Trophoblast cell (in vitro differentiated cells and primary cell): ENCODE data around the gene F10.

ENCODE experiments used
- DNase-seq, 2 donors: peaks; one replicate each; pipeline ENCODE4 v3.0.0-alpha.2; 2016
- H2AFZ ChIP-seq: 2 replicates; pipeline ENCODE4 v1.6.1; 2013; ENCODE audit warnings: low read length, moderate library complexity, mild to moderate bottlenecking; ENCODE audit not compliant: insufficient read depth, poor library complexity
- H2AK5ac ChIP-seq: 2 replicates; pipeline ENCODE4 v1.6.1; 2013; ENCODE audit warnings: mild to moderate bottlenecking, low read length
- H2BK120ac ChIP-seq: 2 replicates; pipeline ENCODE4 v1.6.1; 2013; ENCODE audit warnings: low read length, mild to moderate bottlenecking, moderate library complexity; ENCODE audit not compliant: insufficient read depth, poor library complexity
- H2BK12ac ChIP-seq: 2 replicates; pipeline ENCODE4 v1.6.1; 2013; ENCODE audit warnings: mild to moderate bottlenecking, low read length, moderate library complexity
- H2BK5ac ChIP-seq: 2 replicates; pipeline ENCODE4 v1.6.1; 2013; ENCODE audit warnings: low read length, low read depth, moderate library complexity, mild to moderate bottlenecking; ENCODE audit not compliant: poor library complexity
- H3K14ac ChIP-seq: 2 replicates; pipeline ENCODE4 v1.6.1; 2013; ENCODE audit warnings: mild to moderate bottlenecking, low read length
- H3K18ac ChIP-seq: 2 replicates; pipeline ENCODE4 v1.6.1; 2013; ENCODE audit warnings: mild to moderate bottlenecking, low read length
- H3K23ac ChIP-seq: 2 replicates; pipeline ENCODE4 v1.6.1; 2013; ENCODE audit warnings: low read length
- H3K27ac ChIP-seq: 2 replicates; pipeline ENCODE4 v1.5.1; 2013; ENCODE audit warnings: low read depth, mild to moderate bottlenecking, inconsistent platforms, low read length, moderate library complexity
- H3K27me3 ChIP-seq: 2 replicates; pipeline ENCODE4 v1.6.1; 2013; ENCODE audit warnings: inconsistent platforms, mild to moderate bottlenecking, low read length, moderate library complexity; ENCODE audit not compliant: insufficient read depth
- H3K36me3 ChIP-seq, 2 experiments: 1 replicate in 1 of 2; 2 replicates in 1 of 2; pipeline ENCODE4 v1.6.1; 2013; ENCODE audit warnings: low read length in 2 of 2, mild to moderate bottlenecking in 2 of 2, moderate library complexity in 1 of 2; ENCODE audit not compliant: insufficient read depth in 2 of 2, control insufficient read depth in 1 of 2
- H3K4ac ChIP-seq: 2 replicates; pipeline ENCODE4 v1.6.1; 2013; ENCODE audit warnings: low read depth, mild to moderate bottlenecking, low read length, moderate library complexity
- H3K4me1 ChIP-seq, 2 experiments: 1 replicate in 1 of 2; 2 replicates in 1 of 2; pipeline ENCODE4 v1.6.1; 2013; ENCODE audit warnings: low read length in 2 of 2, mild to moderate bottlenecking in 2 of 2, moderate library complexity in 1 of 2; ENCODE audit not compliant: insufficient read depth in 2 of 2, control insufficient read depth in 1 of 2
- H3K4me2 ChIP-seq: 2 replicates; pipeline ENCODE4 v1.6.1; 2013; ENCODE audit warnings: inconsistent platforms, mild to moderate bottlenecking, low read length, moderate library complexity
- H3K4me3 ChIP-seq: 2 replicates; pipeline ENCODE4 v1.5.1; 2013; ENCODE audit warnings: mild to moderate bottlenecking, low read depth, low read length, inconsistent platforms
- H3K79me1 ChIP-seq: one replicate; pipeline ENCODE4 v1.6.1; 2013; ENCODE audit warnings: low read length
- H3K79me2 ChIP-seq: 2 replicates; pipeline ENCODE4 v1.6.1; 2013; ENCODE audit warnings: low read length, mild to moderate bottlenecking; ENCODE audit not compliant: control insufficient read depth, insufficient read depth, poor library complexity
- H3K9ac ChIP-seq: 2 replicates; pipeline ENCODE4 v1.6.1; 2013; ENCODE audit warnings: mild to moderate bottlenecking, low read length
- H3K9me3 ChIP-seq: 2 replicates; pipeline ENCODE4 v1.6.1; 2013; ENCODE audit warnings: low read depth, mild to moderate bottlenecking, control low read depth, inconsistent platforms, low read length; ENCODE audit not compliant: insufficient read depth
- H4K12ac ChIP-seq: 2 replicates; pipeline ENCODE4 v1.6.1; 2013; ENCODE audit warnings: low read depth, mild to moderate bottlenecking, low read length, moderate library complexity
- H4K8ac ChIP-seq: 2 replicates; pipeline ENCODE4 v1.6.1; 2013; ENCODE audit warnings: low read depth, mild to moderate bottlenecking, low read length, moderate library complexity
- H4K91ac ChIP-seq: one replicate; pipeline ENCODE4 v1.6.1; 2013; ENCODE audit warnings: low read depth, mild to moderate bottlenecking, low read length, moderate library complexity
- WGBS: extraction: QIAGEN DNeasy Blood & Tissue Kit; methylation state at CpG from one replicate; pipeline ENCODE4 v1.1.7; 2013; ENCODE audit warnings: missing lambda C conversion rate; ENCODE audit not compliant: insufficient read length, insufficient coverage; ENCODE audit errors: extremely low coverage; 5-methylcytosine and 5-hydroxymethylcytosine counted together

F10 gene

GRCh38 chr13:113169277-113170272 lies 47.0 kb downstream of the F10 start:
- Histone ChIP-seq H3K27me3 (no peaks in the 10 kb centered on the region), H4K12ac (no peak overlapping the region), H3K14ac (no peak overlapping the region), H3K23ac (no peak overlapping the region), H2AFZ (no peak overlapping the region), H3K4me1 (no peaks in the 10 kb centered on the region), H3K79me1 (no peaks in the 10 kb centered on the region), H3K9ac (no peak overlapping the region), H3K4me2 (no peak overlapping the region), H2BK12ac (no peak overlapping the region), H3K79me2 (no peaks in the 10 kb centered on the region), H3K4me3 (no peak overlapping the region), H3K9me3 (peaks cover 3% of the 10 kb centered on the region), H4K8ac (no peak overlapping the region), H3K18ac (no peak overlapping the region), H2AK5ac (no peak overlapping the region), H2BK120ac (no peak overlapping the region), H3K36me3 (peaks cover 22 to 26% of the 10 kb centered on the region in 2 experiments), H3K27ac (no peak overlapping the region), H3K4ac (no peak overlapping the region), H2BK5ac (no peak overlapping the region), H4K91ac (no peak overlapping the region)
- no peak for DNase-seq
- WGBS = no CpG with 5 or more reads among the region's 13 CpGs

- Histone ChIP-seq H4K8ac (no peak overlapping the region), H3K79me1 (no peaks in the 10 kb centered on the region), H3K4me1 (no peaks in the 10 kb centered on the region), H3K79me2 (no peaks in the 10 kb centered on the region), H3K36me3 (peaks cover 31 to 32% of the 10 kb centered on the region in 2 experiments), H2BK120ac (no peak overlapping the region), H3K27ac (no peak overlapping the region), H2AK5ac (no peak overlapping the region), H2BK12ac (no peak overlapping the region), H3K4me3 (no peak overlapping the region), H3K23ac (no peak overlapping the region), H2BK5ac (no peak overlapping the region), H3K4ac (no peak overlapping the region), H4K91ac (no peak overlapping the region), H3K14ac (no peak overlapping the region), H3K4me2 (no peak overlapping the region), H2AFZ (no peak overlapping the region), H3K9ac (no peak overlapping the region), H4K12ac (no peak overlapping the region), H3K9me3 (peaks cover 3% of the 10 kb centered on the region), H3K27me3 (no peaks in the 10 kb centered on the region), H3K18ac (no peak overlapping the region)
- no CpG with 5 or more reads among the region's 5 CpGs for WGBS
- DNase-seq = no peak
Measured at GRCh38 chr13:113170511-113170910, 47.9 kb downstream of the F10 start.

GRCh38 chr13:113171250-113172125 lies 48.9 kb downstream of the F10 start:
- no peak overlapping the region for H2AFZ ChIP-seq
- H3K9me3 ChIP-seq = peaks cover 3% of the 10 kb centered on the region
- H3K4me3 ChIP-seq = no peak overlapping the region
- no peak overlapping the region for H2BK5ac ChIP-seq
- H3K23ac ChIP-seq = no peak overlapping the region
- no CpG with 5 or more reads among the region's 34 CpGs for WGBS
- no peak overlapping the region for H4K8ac ChIP-seq
- H3K79me2 ChIP-seq = no peaks in the 10 kb centered on the region
- H2BK120ac ChIP-seq = no peak overlapping the region
- no peak overlapping the region for H3K18ac ChIP-seq
- no peak overlapping the region for H2AK5ac ChIP-seq
- no peak overlapping the region for H3K9ac ChIP-seq
- no peak for DNase-seq
- no peak overlapping the region for H4K91ac ChIP-seq
- no peaks in the 10 kb centered on the region for H3K27me3 ChIP-seq
- H3K4me1 ChIP-seq = no peaks in the 10 kb centered on the region
- H3K27ac ChIP-seq = no peak overlapping the region
- no peak overlapping the region for H4K12ac ChIP-seq
- no peak overlapping the region for H3K4ac ChIP-seq
- H3K4me2 ChIP-seq = no peak overlapping the region
- no peak overlapping the region for H3K14ac ChIP-seq
- H3K36me3 ChIP-seq = peaks cover 35% of the 10 kb centered on the region in 2 experiments
- no peak overlapping the region for H2BK12ac ChIP-seq
- no peaks in the 10 kb centered on the region for H3K79me1 ChIP-seq

- Histone ChIP-seq H3K4me3 (no peak overlapping the region), H3K9me3 (peaks cover 3% of the 10 kb centered on the region), H3K14ac (no peak overlapping the region), H3K79me2 (no peaks in the 10 kb centered on the region), H3K4ac (no peak overlapping the region), H4K12ac (no peak overlapping the region), H3K27ac (no peak overlapping the region), H4K8ac (no peak overlapping the region), H3K36me3 (peaks cover 38 to 39% of the 10 kb centered on the region in 2 experiments), H2BK12ac (no peak overlapping the region), H2AFZ (no peak overlapping the region), H2AK5ac (no peak overlapping the region), H3K23ac (no peak overlapping the region), H3K4me1 (no peaks in the 10 kb centered on the region), H2BK5ac (no peak overlapping the region), H3K27me3 (no peaks in the 10 kb centered on the region), H3K4me2 (no peak overlapping the region), H4K91ac (no peak overlapping the region), H3K79me1 (no peaks in the 10 kb centered on the region), H3K9ac (no peak overlapping the region), H3K18ac (no peak overlapping the region), H2BK120ac (no peak overlapping the region)
- DNase-seq = no peak
- WGBS = no CpG with 5 or more reads among the region's 13 CpGs
Measured at GRCh38 chr13:113172419-113172926, 49.9 kb downstream of the F10 start.
